HG03575 (cell line): Measurements from ENCODE around the gene DCDC2C.

ENCODE experiments used
- ATAC-seq: cut with Tn5 transposase; IDR thresholded peaks from one replicate; pipeline ENCODE4 v1.9.1; 2021; ENCODE audit not compliant: unreplicated experiment, insufficient number of reproducible peaks, low FRiP score; ENCODE audit errors: extremely low read depth

DCDC2C gene

GRCh38 chr2:3759761-3760160 is 56.4 kb downstream of the DCDC2C start:
- no peak for ATAC-seq

- no peak for ATAC-seq
Measured at GRCh38 chr2:3761272-3761671, 57.9 kb downstream of the DCDC2C start.

GRCh38 chr2:3762771-3763447 is 59.5 kb downstream of the DCDC2C start:
- no peak for ATAC-seq

- ATAC-seq = no peak
Measured at GRCh38 chr2:3766824-3767223, 63.4 kb downstream of the DCDC2C start.

- ATAC-seq = no peak
Measured at GRCh38 chr2:3768960-3769765, 65.8 kb downstream of the DCDC2C start.

- ATAC-seq = no peak
Measured at GRCh38 chr2:3769766-3770165, 66.4 kb downstream of the DCDC2C start.

- ATAC-seq = no peak
Measured at GRCh38 chr2:3770724-3771415, 67.5 kb downstream of the DCDC2C start.

- no peak for ATAC-seq
Measured at GRCh38 chr2:3771576-3771975, 68.2 kb downstream of the DCDC2C start.

GRCh38 chr2:3774336-3774735 is 71.0 kb downstream of the DCDC2C start:
- no peak for ATAC-seq

- no peak for ATAC-seq
Measured at GRCh38 chr2:3776311-3776710, 72.9 kb downstream of the DCDC2C start.

GRCh38 chr2:3777966-3778365 is 74.6 kb downstream of the DCDC2C start:
- ATAC-seq = no peak

- no peak for ATAC-seq
Measured at GRCh38 chr2:3778851-3779495, 75.6 kb downstream of the DCDC2C start.

GRCh38 chr2:3779496-3780049 is 76.2 kb downstream of the DCDC2C start:
- ATAC-seq = no peak

GRCh38 chr2:3780477-3781402 is 77.4 kb downstream of the DCDC2C start:
- ATAC-seq = peak; percentile 98

GRCh38 chr2:3784731-3785130 is 81.4 kb downstream of the DCDC2C start:
- ATAC-seq = no peak

- no peak for ATAC-seq
Measured at GRCh38 chr2:3785220-3785889, 82.0 kb downstream of the DCDC2C start.

GRCh38 chr2:3785890-3786273 is 82.5 kb downstream of the DCDC2C start:
- no peak for ATAC-seq

- ATAC-seq = no peak
Measured at GRCh38 chr2:3787768-3788167, 84.4 kb downstream of the DCDC2C start.
